Lower leg skin (tissue), 3 donors: ENCODE measurements around the gene PAN3.

ENCODE experiments used
- CTCF ChIP-seq, 3 donors: fragments of 450-650 bp; IDR thresholded peaks; one replicate each; pipeline ENCODE4 v1.5.1; 2016; ENCODE audit warnings: antibody characterized with exemption in 3 of 3, mild to moderate bottlenecking in 3 of 3, moderate library complexity in 2 of 3
- POLR2A ChIP-seq, 2 donors: fragments of 450-650 bp; IDR thresholded peaks; one replicate each; pipeline ENCODE4 v1.6.1; 2016 to 2017; ENCODE audit warnings: antibody characterized with exemption in 2 of 2, mild to moderate bottlenecking in 1 of 2, moderate library complexity in 1 of 2

GRCh38 chr13:28128030-28128429 lies 10.3 kb upstream of the PAN3 start:
- TF ChIP-seq CTCF (IDR thresholded peaks at IDR 0.05) = no peak
- TF ChIP-seq POLR2A (IDR thresholded peaks at IDR 0.05) = no peak
